Measurements from ENCODE around the gene FALEC. TPM values are rescaled to one million over a fixed set of nuclear protein-coding genes. Genes with fewer than 3 reads are reported as not detected.

FALEC gene
- total RNA-seq, 4 donors from 2014 or later, result not detected

DNA sequence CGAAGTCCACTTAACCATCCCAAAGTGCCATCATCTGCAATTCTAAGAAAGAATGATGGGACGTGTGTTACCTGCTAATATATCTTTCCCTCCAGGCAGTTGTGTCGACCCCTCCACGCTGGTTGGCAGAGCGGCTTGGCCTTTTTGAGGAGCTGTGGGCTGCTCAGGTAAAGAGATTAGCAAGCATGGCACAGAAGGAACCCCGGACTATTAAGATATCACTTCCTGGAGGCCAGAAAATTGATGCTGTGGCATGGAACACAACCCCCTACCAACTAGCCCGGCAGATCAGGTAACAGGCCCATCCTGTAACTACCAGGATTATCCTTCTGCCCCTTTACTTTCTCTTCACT is 27.8 kb upstream of the FALEC start:
- TF ChIP-seq, protein P1, sequence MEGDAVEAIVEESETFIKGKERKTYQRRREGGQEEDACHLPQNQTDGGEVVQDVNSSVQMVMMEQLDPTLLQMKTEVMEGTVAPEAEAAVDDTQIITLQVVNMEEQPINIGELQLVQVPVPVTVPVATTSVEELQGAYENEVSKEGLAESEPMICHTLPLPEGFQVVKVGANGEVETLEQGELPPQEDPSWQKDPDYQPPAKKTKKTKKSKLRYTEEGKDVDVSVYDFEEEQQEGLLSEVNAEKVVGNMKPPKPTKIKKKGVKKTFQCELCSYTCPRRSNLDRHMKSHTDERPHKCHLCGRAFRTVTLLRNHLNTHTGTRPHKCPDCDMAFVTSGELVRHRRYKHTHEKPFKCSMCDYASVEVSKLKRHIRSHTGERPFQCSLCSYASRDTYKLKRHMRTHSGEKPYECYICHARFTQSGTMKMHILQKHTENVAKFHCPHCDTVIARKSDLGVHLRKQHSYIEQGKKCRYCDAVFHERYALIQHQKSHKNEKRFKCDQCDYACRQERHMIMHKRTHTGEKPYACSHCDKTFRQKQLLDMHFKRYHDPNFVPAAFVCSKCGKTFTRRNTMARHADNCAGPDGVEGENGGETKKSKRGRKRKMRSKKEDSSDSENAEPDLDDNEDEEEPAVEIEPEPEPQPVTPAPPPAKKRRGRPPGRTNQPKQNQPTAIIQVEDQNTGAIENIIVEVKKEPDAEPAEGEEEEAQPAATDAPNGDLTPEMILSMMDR (IDR thresholded peaks at IDR 0.05; ENCODE audit: low read depth), result no peak

DNA sequence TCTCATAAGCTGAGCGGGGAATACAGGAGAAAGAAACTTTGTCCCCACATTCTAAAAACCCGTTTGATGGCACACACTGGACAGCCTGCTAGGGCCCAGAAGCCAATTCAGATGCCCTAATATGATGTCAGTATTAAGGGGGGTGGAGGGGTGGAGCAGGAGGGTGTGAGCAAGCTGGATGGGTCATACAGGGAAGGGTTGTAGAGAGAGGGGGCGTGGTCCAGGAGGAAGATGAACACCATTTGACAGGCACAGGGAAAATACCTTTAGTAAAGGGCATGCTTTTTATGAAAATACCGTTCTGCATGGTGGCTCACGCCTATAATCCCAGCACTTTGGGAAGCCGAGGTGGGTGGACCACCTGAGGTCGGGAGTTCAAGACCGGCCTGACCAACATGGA is 22.4 kb upstream of the FALEC start:
- TF ChIP-seq, protein P1 (IDR thresholded peaks at IDR 0.05; ENCODE audit: low read depth), result no peak

DNA sequence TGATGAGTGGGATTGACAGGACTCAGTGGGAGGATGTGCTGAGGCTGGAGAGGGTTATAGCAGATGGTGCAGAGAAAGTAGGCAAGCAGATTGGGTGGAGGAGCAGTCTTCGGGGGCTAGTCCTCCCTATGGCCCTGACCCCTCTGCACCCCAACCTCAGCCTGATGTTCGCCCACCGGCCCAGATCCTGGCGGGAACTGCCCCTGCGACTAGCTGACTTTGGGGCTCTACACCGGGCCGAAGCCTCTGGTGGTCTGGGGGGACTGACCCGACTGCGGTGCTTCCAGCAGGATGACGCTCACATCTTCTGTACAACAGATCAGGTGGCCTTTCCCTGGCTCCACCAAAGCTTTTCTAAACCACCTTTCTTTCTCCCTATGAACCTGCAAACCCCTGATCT is 17.2 kb upstream of the FALEC start:
- TF ChIP-seq, protein P1 (IDR thresholded peaks at IDR 0.05; ENCODE audit: low read depth), result no peak

DNA sequence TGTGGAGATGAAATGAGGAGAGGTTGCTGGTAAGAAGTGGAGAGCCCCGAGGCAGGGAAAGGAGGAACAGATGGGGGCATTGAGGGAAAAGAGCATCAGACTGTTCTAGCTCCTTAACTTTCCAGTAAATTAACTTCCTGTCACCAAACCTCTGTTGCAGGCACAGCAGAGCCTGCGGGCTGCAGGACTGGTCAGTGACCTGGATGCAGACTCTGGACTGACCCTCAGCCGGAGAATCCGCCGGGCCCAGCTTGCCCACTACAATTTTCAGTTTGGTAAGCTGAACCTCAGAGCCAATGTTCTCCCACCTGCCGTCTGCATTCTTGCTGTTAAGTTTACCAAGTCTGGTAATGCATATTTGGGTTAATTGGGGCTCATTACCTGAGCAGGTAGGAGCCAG is 10.1 kb upstream of the FALEC start:
- TF ChIP-seq, protein P1 (IDR thresholded peaks at IDR 0.05; ENCODE audit: low read depth), result no peak

DNA sequence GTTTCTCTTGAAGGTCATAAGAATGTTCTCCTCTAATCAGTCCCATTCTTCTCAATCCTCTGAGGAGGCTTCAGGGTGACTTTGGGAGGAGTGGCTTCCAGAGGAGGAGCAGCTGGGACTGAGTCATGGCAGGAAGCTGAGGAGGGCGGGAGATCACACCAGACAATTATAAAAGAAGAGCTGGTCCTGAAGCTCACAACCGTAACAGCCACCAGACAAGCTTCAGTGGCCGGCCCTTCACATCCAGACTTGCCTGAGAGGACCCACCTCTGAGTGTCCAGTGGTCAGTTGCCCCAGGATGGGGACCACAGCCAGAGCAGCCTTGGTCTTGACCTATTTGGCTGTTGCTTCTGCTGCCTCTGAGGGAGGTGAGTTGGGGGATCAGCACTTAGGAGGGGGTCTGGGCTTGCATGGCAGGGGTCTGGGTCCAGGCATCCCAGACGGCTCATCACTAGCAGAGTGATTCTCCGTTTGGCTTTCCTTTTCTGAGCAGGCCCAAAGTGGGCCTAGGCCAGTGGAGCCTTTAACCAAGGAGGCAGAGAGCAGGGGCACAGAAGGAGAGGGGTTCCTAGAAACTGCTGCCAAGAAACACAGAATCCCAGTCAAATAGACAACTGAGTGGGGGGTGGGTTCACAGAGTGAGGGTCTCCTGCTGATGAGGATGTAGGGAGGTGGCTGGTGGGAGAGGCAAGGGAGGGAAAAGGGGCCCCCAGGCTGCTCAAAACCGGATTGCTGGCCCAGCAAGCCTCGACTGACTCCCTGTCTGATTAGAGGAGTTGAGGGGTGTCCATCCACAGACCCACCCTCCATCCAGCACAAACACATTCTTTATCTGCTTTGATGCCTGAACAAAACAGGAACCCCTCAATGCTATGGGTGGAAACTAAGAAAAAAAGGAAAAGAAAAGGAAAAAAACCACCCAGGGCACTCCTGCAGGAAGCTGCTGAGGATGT is 7.4 kb upstream of the FALEC start, which contains the start of gene ECM1:
TSS of gene ECM1 (plus strand) at position 198 of the 953 bp plus-strand sequence. CDS start at position 299, 101 bp downstream.
- TF ChIP-seq, protein P1 (IDR thresholded peaks at IDR 0.05; ENCODE audit: low read depth), result no peak

DNA sequence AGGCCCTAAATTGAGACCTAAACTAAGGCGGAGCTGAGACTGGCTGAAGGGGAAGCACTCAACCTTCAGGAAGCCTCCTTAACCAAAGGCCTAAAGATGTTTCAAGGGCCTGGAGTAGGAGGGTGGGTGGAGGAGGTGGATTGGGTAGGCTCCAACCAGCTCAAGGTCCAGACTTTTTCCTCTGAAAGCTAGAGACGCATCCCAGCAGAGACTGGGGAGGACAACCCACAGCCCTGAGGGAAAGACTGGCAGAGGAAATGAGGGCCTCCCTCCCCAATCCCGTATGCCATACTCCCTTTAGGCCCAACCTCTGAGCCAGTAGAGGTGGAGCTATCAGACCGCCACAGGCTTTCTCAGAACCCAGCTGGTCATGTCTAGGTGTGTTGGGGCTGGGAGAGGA is 6.6 kb upstream of the FALEC start:
- TF ChIP-seq, protein P1 (IDR thresholded peaks at IDR 0.05; ENCODE audit: low read depth), result no peak

DNA sequence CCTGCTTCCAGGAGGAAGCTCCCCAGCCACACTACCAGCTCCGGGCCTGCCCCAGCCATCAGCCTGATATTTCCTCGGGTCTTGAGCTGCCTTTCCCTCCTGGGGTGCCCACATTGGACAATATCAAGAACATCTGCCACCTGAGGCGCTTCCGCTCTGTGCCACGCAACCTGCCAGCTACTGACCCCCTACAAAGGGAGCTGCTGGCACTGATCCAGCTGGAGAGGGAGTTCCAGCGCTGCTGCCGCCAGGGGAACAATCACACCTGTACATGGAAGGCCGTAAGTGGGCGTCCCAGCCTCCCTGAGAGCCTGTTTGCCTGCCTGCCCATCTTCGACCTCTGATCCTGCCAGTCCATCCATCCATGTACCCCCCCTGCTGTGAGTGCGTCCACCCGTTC is 4.0 kb upstream of the FALEC start:
- TF ChIP-seq, protein P1 (IDR thresholded peaks at IDR 0.05; ENCODE audit: low read depth), result no peak

Measured in subcutaneous adipose tissue (tissue), 4 donors.